Liver (tissue), 9 donors: ENCODE results near the gene ZNF697. TPM values are rescaled to one million over a fixed set of nuclear protein-coding genes. Genes with fewer than 3 reads are reported as not detected.

Experiments
- DNase-seq: peaks from one replicate; pipeline ENCODE4 v3.0.0-alpha.2; 2017; ENCODE audit warnings: low spot score
- H3K27ac ChIP-seq, 2 donors: one replicate each; pipeline ENCODE4 v1.7.0; 2013; ENCODE audit warnings: inconsistent platforms in 2 of 2, low read length in 2 of 2, control low read depth in 1 of 2, low read depth in 1 of 2, mild to moderate bottlenecking in 1 of 2
- H3K27me3 ChIP-seq, 4 donors: one replicate each; pipeline versions ENCODE4 v1.6.1 to v1.7.0; 2013; ENCODE audit warnings: low read length in 3 of 4, inconsistent platforms in 1 of 4, mild to moderate bottlenecking in 1 of 4, moderate library complexity in 1 of 4; ENCODE audit not compliant: control insufficient read depth in 4 of 4, insufficient read depth in 4 of 4
- H3K36me3 ChIP-seq, 4 donors: one replicate each; pipeline versions ENCODE4 v1.6.1 to v1.7.0; 2013; ENCODE audit warnings: low read length in 3 of 4, mild to moderate bottlenecking in 3 of 4, low read depth in 1 of 4, moderate library complexity in 1 of 4; ENCODE audit not compliant: control insufficient read depth in 4 of 4, insufficient read depth in 3 of 4
- H3K4me1 ChIP-seq, 4 donors: one replicate each; pipeline versions ENCODE4 v1.6.1 to v1.7.0; 2013; ENCODE audit warnings: low read length in 3 of 4, mild to moderate bottlenecking in 3 of 4, moderate library complexity in 1 of 4; ENCODE audit not compliant: control insufficient read depth in 4 of 4, insufficient read depth in 4 of 4
- H3K4me3 ChIP-seq, 3 donors: one replicate each; pipeline versions ENCODE4 v1.6.1 to v1.7.0; 2013; ENCODE audit warnings: low read length in 3 of 3, control low read depth in 1 of 3, low read depth in 1 of 3, mild to moderate bottlenecking in 1 of 3
- H3K9ac ChIP-seq, 2 donors: one replicate each; pipeline ENCODE4 v1.7.0; 2013; ENCODE audit warnings: low read length in 2 of 2, mild to moderate bottlenecking in 2 of 2, moderate library complexity in 2 of 2, control low read depth in 1 of 2, low read depth in 1 of 2
- H3K9me3 ChIP-seq, 4 donors: one replicate each; pipeline versions ENCODE4 v1.6.1 to v1.7.0; 2013; ENCODE audit warnings: low read length in 3 of 4; ENCODE audit not compliant: control insufficient read depth in 4 of 4
- ATF3 ChIP-seq: IDR thresholded peaks from 2 replicates; pipeline ENCODE4 v1.6.1; 2016; ENCODE audit warnings: antibody characterized with exemption
- CTCF ChIP-seq: fragments of 150-350 bp; IDR thresholded peaks from 2 replicates; pipeline ENCODE4 v1.5.1; 2017; ENCODE audit warnings: improper control_type of control experiment, low read depth, low read length; ENCODE audit not compliant: missing input control
- EGR1 ChIP-seq, 2 donors: IDR thresholded peaks; 2 replicates each; pipeline ENCODE4 v1.6.1; 2016 to 2018; ENCODE audit warnings: antibody characterized with exemption in 2 of 2, low read depth in 2 of 2
- FOXA1 ChIP-seq: IDR thresholded peaks from 2 replicates; pipeline ENCODE4 v1.6.1; 2016; ENCODE audit warnings: antibody characterized with exemption
- FOXA2 ChIP-seq: IDR thresholded peaks from 2 replicates; pipeline ENCODE4 v1.6.1; 2016; ENCODE audit warnings: antibody characterized with exemption
- GABPA ChIP-seq, 2 donors: IDR thresholded peaks in 1 of 2; conservative IDR thresholded peaks in 1 of 2; 2 replicates each; pipeline ENCODE4 v1.6.1; 2016; ENCODE audit warnings: antibody characterized with exemption in 2 of 2, mild to moderate bottlenecking in 1 of 2, moderate library complexity in 1 of 2
- HNF4G ChIP-seq: IDR thresholded peaks from 2 replicates; pipeline ENCODE4 v1.6.1; 2016; ENCODE audit warnings: antibody characterized with exemption
- JUND ChIP-seq, 2 donors: IDR thresholded peaks; 2 replicates each; pipeline ENCODE4 v1.6.1; 2016; ENCODE audit warnings: antibody characterized with exemption in 2 of 2
- MAX ChIP-seq: IDR thresholded peaks from 2 replicates; pipeline ENCODE4 v1.6.1; 2016; ENCODE audit warnings: antibody characterized with exemption
- NR2F2 ChIP-seq: IDR thresholded peaks from 2 replicates; pipeline ENCODE4 v1.6.1; 2016; ENCODE audit warnings: antibody characterized with exemption
- RAD21 ChIP-seq, 2 donors: IDR thresholded peaks; 2 replicates each; pipeline ENCODE4 v1.6.1; 2016; ENCODE audit warnings: antibody characterized with exemption in 2 of 2, mild to moderate bottlenecking in 2 of 2
- REST ChIP-seq: IDR thresholded peaks from 2 replicates; pipeline ENCODE4 v1.6.1; 2016; ENCODE audit warnings: antibody characterized with exemption, mild to moderate bottlenecking
- RXRA ChIP-seq, 2 donors: IDR thresholded peaks; 2 replicates each; pipeline ENCODE4 v1.6.1; 2017 to 2018; ENCODE audit warnings: antibody characterized with exemption in 2 of 2, mild to moderate bottlenecking in 1 of 2
- SP1 ChIP-seq: IDR thresholded peaks from 2 replicates; pipeline ENCODE4 v1.6.1; 2018; ENCODE audit warnings: antibody characterized with exemption, mild to moderate bottlenecking
- TAF1 ChIP-seq: conservative IDR thresholded peaks from 2 replicates; pipeline ENCODE4 v1.6.1; 2016; ENCODE audit warnings: antibody characterized with exemption, mild to moderate bottlenecking
- YY1 ChIP-seq: IDR thresholded peaks from 2 replicates; pipeline ENCODE4 v1.6.1; 2016; ENCODE audit warnings: antibody characterized with exemption, mild to moderate bottlenecking
- ZBTB33 ChIP-seq: IDR thresholded peaks from 2 replicates; pipeline ENCODE4 v1.6.1; 2016; ENCODE audit warnings: antibody characterized with exemption
- WGBS: extraction: QIAGEN DNeasy Blood & Tissue Kit; methylation state at CpG from one replicate; pipeline ENCODE4 v1.1.7; 2013; 5-methylcytosine and 5-hydroxymethylcytosine counted together
- polyA plus RNA-seq, 2 donors: library from polyadenylated mRNA; stranded (reverse) in 1 of 2; unstranded in 1 of 2; fragments of 200-250 nt in 1 of 2; fragments of >200 nt in 1 of 2; fragmentation: Nextera tagmentation in 1 of 2; extraction: Ambion mirVana in 1 of 2; gene quantifications; one replicate each; pipeline versions ENCODE4 v1.2.1 to v1.2.3, GENCODE V29; 2013 to 2015
- total RNA-seq, 2 donors: library from RNA; depleted of rRNA; stranded (reverse); fragments of >200 nt; gene quantifications; one replicate each; pipeline ENCODE4 v1.2.3, GENCODE V29; 2014
- donor health status: healthy.
- donor health status: healthy.
- donor health status: healthy.
- donor health status: healthy.
- donor health status: healthy.

Gene ZNF697
- total and polyA plus RNA-seq, 4 donors, result 0.89 to 4.5 (median 3.2) TPM

GRCh38 chr1:119613769-119614720 is 34.0 kb downstream of the ZNF697 start:
- Histone ChIP-seq H3K27me3 (no peaks in the 10 kb centered on the region), H3K9me3 (no peaks in the 10 kb centered on the region), H3K27ac (no peak overlapping the region), H3K36me3 (no peaks in the 10 kb centered on the region), H3K4me1 (no peaks in the 10 kb centered on the region), H3K9ac (no peak overlapping the region), H3K4me3 (no peak overlapping the region)
- 53% methylated on average over 9 of the region's 9 CpGs for WGBS
- TF ChIP-seq REST (no peak), FOXA2 (no peak), TAF1 (no peak), NR2F2 (no peak), MAX (peak; percentile 20), YY1 (no peak), HNF4G (no peak), RXRA (IDR thresholded peaks at IDR 0.05) (no peak), CTCF (peak; percentile 79), SP1 (no peak), EGR1 (IDR thresholded peaks at IDR 0.05; ENCODE audit: low read depth in 2 of 2) (no peak), FOXA1 (no peak), JUND (IDR thresholded peaks at IDR 0.05) (no peak), RAD21 (IDR thresholded peaks at IDR 0.05) (peak; percentile 96 to 98)
- DNase-seq, result peak; percentile 84

GRCh38 chr1:119611701-119612113 is 36.4 kb downstream of the ZNF697 start:
- H3K4me3 ChIP-seq, result no peak overlapping the region
- DNase-seq, result peak; percentile 82
- 19% methylated on average over 8 of the region's 8 CpGs for WGBS
- H3K27me3 ChIP-seq, result no peaks in the 10 kb centered on the region
- TF ChIP-seq CTCF (peak; percentile 94), MAX (no peak), YY1 (no peak), RAD21 (IDR thresholded peaks at IDR 0.05) (peak; percentile 81 to 94), EGR1 (IDR thresholded peaks at IDR 0.05; ENCODE audit: low read depth in 2 of 2) (no peak), SP1 (no peak), ATF3 (no peak), GABPA (IDR thresholded peaks at IDR 0.05 in 1 of 2, conservative IDR thresholded peaks at IDR 0.05 in 1 of 2) (no peak), ZBTB33 (no peak)
- no peaks in the 10 kb centered on the region for H3K4me1 ChIP-seq
- no peaks in the 10 kb centered on the region for H3K9me3 ChIP-seq
- H3K27ac ChIP-seq, result no peak overlapping the region
- no peak overlapping the region for H3K9ac ChIP-seq
- H3K36me3 ChIP-seq, result no peaks in the 10 kb centered on the region
